Loucy (cell line): ENCODE results near the gene DLG2.

Source experiments
- H2AFZ ChIP-seq: fragments of 200-600 bp; sonication (generic); 2 replicates; pipeline ENCODE4 v1.6.0; 2016; ENCODE audit warnings: antibody characterized with exemption, mild to moderate bottlenecking, low read length, moderate library complexity
- H3F3A ChIP-seq: fragments of 200-600 bp; 2 replicates; pipeline ENCODE4 v1.6.0; 2016; ENCODE audit warnings: antibody characterized with exemption, low read depth, mild to moderate bottlenecking
- H3K27me3 ChIP-seq: fragments of 200-600 bp; sonication (generic); 2 replicates; pipeline ENCODE4 v1.6.1; 2014; ENCODE audit warnings: low read length, mild to moderate bottlenecking; ENCODE audit not compliant: insufficient read depth, poor library complexity, severe bottlenecking
- H3K36me3 ChIP-seq: fragments of 200-600 bp; sonication (generic); 2 replicates; pipeline ENCODE4 v1.6.1; 2016; ENCODE audit warnings: low read length; ENCODE audit not compliant: insufficient read depth
- H3K4me1 ChIP-seq: fragments of 200-600 bp; sonication (generic); 2 replicates; pipeline ENCODE4 v1.5.1; 2014; ENCODE audit warnings: low read length, mild to moderate bottlenecking; ENCODE audit not compliant: insufficient read depth, poor library complexity, severe bottlenecking
- H3K4me2 ChIP-seq: fragments of 200-600 bp; sonication (generic); 2 replicates; pipeline ENCODE4 v1.6.0; 2014; ENCODE audit warnings: antibody characterized with exemption, low read length, low read depth, mild to moderate bottlenecking; ENCODE audit not compliant: poor library complexity, severe bottlenecking
- H3K4me3 ChIP-seq: fragments of 200-600 bp; sonication (generic); 2 replicates; pipeline ENCODE4 v1.5.1; 2014; ENCODE audit warnings: low read length, mild to moderate bottlenecking, mixed read lengths; ENCODE audit not compliant: poor library complexity, severe bottlenecking
- H3K79me2 ChIP-seq: fragments of 200-600 bp; sonication (generic); 2 replicates; pipeline ENCODE4 v1.6.1; 2014; ENCODE audit warnings: low read length; ENCODE audit not compliant: insufficient read depth
- H3K9ac ChIP-seq: fragments of 200-600 bp; sonication (generic); 2 replicates; pipeline ENCODE4 v1.6.0; 2014; ENCODE audit warnings: mild to moderate bottlenecking, low read depth, low read length, moderate library complexity; ENCODE audit not compliant: poor library complexity, severe bottlenecking
- H3K9me2 ChIP-seq: fragments of 200-600 bp; sonication (generic); replicated peaks from 2 replicates; pipeline ENCODE4 v1.6.1; 2016; ENCODE audit warnings: low read depth, low read length, mixed read lengths
- H3K9me3 ChIP-seq: fragments of 200-600 bp; sonication (generic); 2 replicates; pipeline ENCODE4 v1.6.1; 2014; ENCODE audit warnings: mild to moderate bottlenecking, antibody characterized with exemption, low read length, low read depth; ENCODE audit not compliant: insufficient read depth
- H4K20me1 ChIP-seq: fragments of 200-600 bp; sonication (generic); 2 replicates; pipeline ENCODE4 v1.6.0; 2014; ENCODE audit warnings: antibody characterized with exemption, low read length, mild to moderate bottlenecking; ENCODE audit not compliant: insufficient read depth, poor library complexity, severe bottlenecking
- CTCF ChIP-seq: fragments of 200-600 bp; sonication (generic); conservative IDR thresholded peaks from 2 replicates; pipeline ENCODE4 v1.5.1; 2014; ENCODE audit warnings: mild to moderate bottlenecking, antibody characterized with exemption, low read length
- EZH2phosphoT487 ChIP-seq: fragments of 200-600 bp; IDR thresholded peaks from 2 replicates; pipeline ENCODE4 v1.6.1; 2018; ENCODE audit warnings: antibody characterized with exemption, mild to moderate bottlenecking, moderate library complexity, borderline replicate concordance

The DLG2 gene

DNA sequence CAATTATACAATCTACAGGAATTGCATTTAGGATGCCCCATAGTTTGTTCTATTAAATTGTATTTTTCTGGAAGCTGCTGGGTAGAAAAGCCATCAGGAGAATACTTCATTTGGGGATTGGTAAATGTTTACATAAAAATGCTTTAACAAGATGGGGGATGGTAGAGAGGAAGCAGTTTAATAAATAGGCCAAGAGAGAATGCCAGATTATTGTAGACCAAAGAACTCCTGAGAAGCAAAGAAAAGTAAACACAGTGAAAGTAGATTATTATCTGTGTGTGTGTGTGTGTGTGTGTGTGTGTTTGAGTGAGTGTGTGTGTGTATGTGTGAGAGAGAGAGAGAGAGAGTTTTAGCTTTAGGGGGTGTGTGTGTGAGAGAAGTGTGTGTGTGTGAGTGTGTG is 1520.6 kb downstream of the DLG2 start:
- H3K9ac ChIP-seq: no peak overlapping the region
- no peaks in the 10 kb centered on the region for H3K79me2 ChIP-seq
- no peak overlapping the region for H2AFZ ChIP-seq
- no peaks in the 10 kb centered on the region for H3F3A ChIP-seq
- no peak overlapping the region for H3K4me2 ChIP-seq
- no peaks in the 10 kb centered on the region for H3K9me2 ChIP-seq
- no peak for TF ChIP-seq CTCF
- TF ChIP-seq EZH2phosphoT487: no peak
- no peak overlapping the region for H3K4me3 ChIP-seq
- H3K9me3 ChIP-seq: no peaks in the 10 kb centered on the region
- H3K36me3 ChIP-seq: no peaks in the 10 kb centered on the region
- no peaks in the 10 kb centered on the region for H3K4me1 ChIP-seq
- no peaks in the 10 kb centered on the region for H3K27me3 ChIP-seq
- H4K20me1 ChIP-seq: no peaks in the 10 kb centered on the region

- no peak overlapping the region for H3K4me3 ChIP-seq
- H3K9me2 ChIP-seq: no peaks in the 10 kb centered on the region
- TF ChIP-seq EZH2phosphoT487: no peak
- TF ChIP-seq CTCF: no peak
- H3K4me2 ChIP-seq: no peak overlapping the region
- H3K9me3 ChIP-seq: no peaks in the 10 kb centered on the region
- no peaks in the 10 kb centered on the region for H4K20me1 ChIP-seq
- no peaks in the 10 kb centered on the region for H3K4me1 ChIP-seq
- no peaks in the 10 kb centered on the region for H3K27me3 ChIP-seq
- no peak overlapping the region for H2AFZ ChIP-seq
- no peaks in the 10 kb centered on the region for H3K36me3 ChIP-seq
- H3K9ac ChIP-seq: no peak overlapping the region
- no peaks in the 10 kb centered on the region for H3K79me2 ChIP-seq
- no peaks in the 10 kb centered on the region for H3F3A ChIP-seq
These were observed 1522.0 kb downstream of the DLG2 start for GRCh38 chr11:84105148-84105547.

DNA sequence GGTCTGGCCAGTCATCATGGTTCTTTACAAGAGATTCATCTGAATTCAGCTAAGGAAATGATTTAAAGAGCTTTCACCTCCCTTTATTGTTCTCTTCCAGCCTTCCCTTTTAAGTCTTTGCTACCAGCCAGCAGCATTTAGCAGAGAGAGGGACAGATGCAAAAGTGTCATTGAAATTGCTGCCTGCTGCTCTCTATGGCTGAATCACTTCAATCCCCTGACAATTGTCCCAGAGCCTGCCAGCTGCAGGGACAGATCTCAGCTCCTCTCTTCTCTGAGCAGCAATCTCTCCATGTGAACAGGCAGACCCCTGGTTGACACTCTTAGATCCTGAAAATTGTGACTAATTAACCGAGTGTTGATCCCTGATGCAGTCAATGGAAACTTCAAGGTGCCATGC is 1524.0 kb downstream of the DLG2 start:
- no peaks in the 10 kb centered on the region for H3K36me3 ChIP-seq
- no peak overlapping the region for H3K4me2 ChIP-seq
- no peaks in the 10 kb centered on the region for H3K79me2 ChIP-seq
- no peaks in the 10 kb centered on the region for H3K9me3 ChIP-seq
- H3K27me3 ChIP-seq: no peaks in the 10 kb centered on the region
- no peak overlapping the region for H3K9ac ChIP-seq
- no peaks in the 10 kb centered on the region for H3F3A ChIP-seq
- H3K9me2 ChIP-seq: no peaks in the 10 kb centered on the region
- H2AFZ ChIP-seq: no peak overlapping the region
- no peak for TF ChIP-seq EZH2phosphoT487
- TF ChIP-seq CTCF: no peak
- H3K4me1 ChIP-seq: no peaks in the 10 kb centered on the region
- H3K4me3 ChIP-seq: no peak overlapping the region
- no peaks in the 10 kb centered on the region for H4K20me1 ChIP-seq
